AG04450 (cell line): Measurements from ENCODE around the gene CNN3. TPM values are rescaled to one million over a fixed set of nuclear protein-coding genes. Genes with fewer than 3 reads are reported as not detected.

Experiments used
- CTCF ChIA-PET: fragments of 300-600, 350-600 bp; formaldehyde crosslinking; extraction: SDS; loops from one replicate; lab custom pipeline; 2022; ENCODE audit warnings: antibody characterized with exemption, inconsistent platforms; lab: Charles Lee
- POLR2A ChIA-PET: fragments of 350-600 bp; formaldehyde crosslinking; extraction: SDS; loops from one replicate; lab custom pipeline; 2021; ENCODE audit warnings: antibody characterized with exemption, inconsistent platforms; lab: Yijun Ruan, JAX
- DNase-seq: peaks from one replicate; pipeline ENCODE4 v3.0.0-alpha.2; 2011; ENCODE audit warnings: low read depth, low spot score
- H3K27ac ChIP-seq: one replicate; pipeline ENCODE4 v1.5.1; 2012; ENCODE audit warnings: low read depth, low read length, control low read depth
- H3K27me3 ChIP-seq: one replicate; pipeline ENCODE4 v1.6.0; 2012; ENCODE audit warnings: low read length; ENCODE audit not compliant: control insufficient read depth, insufficient read depth
- H3K4me3 ChIP-seq: 2 replicates; pipeline ENCODE4 v1.5.1; 2011; ENCODE audit warnings: mild to moderate bottlenecking, low read depth, low read length, control low read depth
- H3K9me3 ChIP-seq: 2 replicates; pipeline ENCODE4 v1.5.1; 2012; ENCODE audit warnings: low read length; ENCODE audit not compliant: control insufficient read depth, insufficient read depth
- polyA plus RNA-seq: library from polyadenylated mRNA; depleted of rRNA; stranded (reverse); fragments of >200 nt; gene quantifications from 2 replicates; pipeline ENCODE4 v1.2.3, GENCODE V29; 2011
- TF ChIP-seq, protein P1 (sequence below): IDR thresholded peaks from 2 replicates; pipeline ENCODE4 v1.5.1; 2011; ENCODE audit warnings: low read depth, low read length, control low read depth, inconsistent platforms

Gene CNN3
- polyA plus RNA-seq, 1 experiment: 438 TPM

DNA sequence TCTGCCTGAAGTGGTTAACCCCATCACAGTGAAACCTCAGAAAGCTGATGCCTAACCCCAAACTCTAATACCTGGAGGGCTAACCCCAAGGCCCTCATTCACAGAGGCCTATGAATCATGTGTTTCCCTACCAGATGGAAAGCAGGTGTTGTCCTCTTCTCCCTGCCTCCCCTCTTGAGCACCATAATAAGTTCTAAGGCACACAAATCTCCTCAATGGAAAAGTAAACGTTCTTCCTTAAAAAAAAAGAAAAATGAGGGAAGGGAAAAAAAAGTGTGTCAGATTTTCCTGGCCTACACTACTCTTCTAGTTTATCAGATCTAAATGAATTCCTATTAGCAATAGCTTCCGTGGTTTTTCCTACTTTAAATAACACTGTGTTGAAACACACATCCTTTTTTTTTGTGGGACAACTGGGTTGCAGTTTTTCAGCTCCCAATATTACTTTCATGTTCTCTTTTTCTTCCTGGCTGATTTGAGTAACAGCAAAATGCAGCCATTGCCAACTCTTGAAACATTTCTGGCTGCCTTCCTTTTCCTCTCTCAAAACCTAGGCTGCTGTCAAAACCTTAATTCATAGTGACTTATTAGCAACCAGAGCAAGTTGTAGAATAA, 63.5 kb downstream of the CNN3 start:
- POLR2A ChIA-PET: interaction anchor here (1.1 to 3.7 kb wide), 5 partner anchors 9 to 62 kb away, joined by 3 to 18 read pairs (median 5); no protein-coding TSS in a partner anchor
- TF ChIP-seq, protein P1, sequence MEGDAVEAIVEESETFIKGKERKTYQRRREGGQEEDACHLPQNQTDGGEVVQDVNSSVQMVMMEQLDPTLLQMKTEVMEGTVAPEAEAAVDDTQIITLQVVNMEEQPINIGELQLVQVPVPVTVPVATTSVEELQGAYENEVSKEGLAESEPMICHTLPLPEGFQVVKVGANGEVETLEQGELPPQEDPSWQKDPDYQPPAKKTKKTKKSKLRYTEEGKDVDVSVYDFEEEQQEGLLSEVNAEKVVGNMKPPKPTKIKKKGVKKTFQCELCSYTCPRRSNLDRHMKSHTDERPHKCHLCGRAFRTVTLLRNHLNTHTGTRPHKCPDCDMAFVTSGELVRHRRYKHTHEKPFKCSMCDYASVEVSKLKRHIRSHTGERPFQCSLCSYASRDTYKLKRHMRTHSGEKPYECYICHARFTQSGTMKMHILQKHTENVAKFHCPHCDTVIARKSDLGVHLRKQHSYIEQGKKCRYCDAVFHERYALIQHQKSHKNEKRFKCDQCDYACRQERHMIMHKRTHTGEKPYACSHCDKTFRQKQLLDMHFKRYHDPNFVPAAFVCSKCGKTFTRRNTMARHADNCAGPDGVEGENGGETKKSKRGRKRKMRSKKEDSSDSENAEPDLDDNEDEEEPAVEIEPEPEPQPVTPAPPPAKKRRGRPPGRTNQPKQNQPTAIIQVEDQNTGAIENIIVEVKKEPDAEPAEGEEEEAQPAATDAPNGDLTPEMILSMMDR: no peak
- no peak for DNase-seq
- Histone ChIP-seq H3K9me3 (no peaks in the 10 kb centered on the region), H3K4me3 (no peak overlapping the region), H3K27ac (peak overlapping the region; percentile 90), H3K27me3 (no peaks in the 10 kb centered on the region)
- CTCF ChIA-PET: interaction anchor here (1.7 to 5.5 kb wide), 3 partner anchors 9 to 180 kb away, joined by 12 to 45 read pairs (median 13); no protein-coding TSS in a partner anchor

DNA sequence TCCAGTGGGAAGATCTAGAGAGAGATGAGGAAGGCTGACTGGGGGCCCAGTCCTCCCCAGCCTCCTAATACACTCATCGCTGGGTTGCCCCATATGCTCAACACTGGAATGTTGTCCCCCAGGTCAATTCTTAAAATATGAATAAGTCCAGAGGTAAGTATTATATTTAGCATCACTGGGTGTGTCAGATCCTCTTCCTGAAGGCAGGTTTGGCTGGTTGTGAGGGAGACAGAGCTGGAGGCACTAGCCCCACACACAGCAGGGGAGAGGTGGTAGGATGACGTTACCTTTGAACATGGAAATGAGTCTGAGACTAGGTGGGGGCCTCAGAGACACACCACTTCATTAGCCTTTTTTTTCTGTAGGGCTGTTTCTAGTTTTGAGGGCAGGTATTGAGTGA, 64.2 kb downstream of the CNN3 start:
- POLR2A ChIA-PET: interaction anchor here (3.7 kb wide), 1 partner anchor 8 kb away, joined by 18 read pairs; no protein-coding TSS in a partner anchor

DNA sequence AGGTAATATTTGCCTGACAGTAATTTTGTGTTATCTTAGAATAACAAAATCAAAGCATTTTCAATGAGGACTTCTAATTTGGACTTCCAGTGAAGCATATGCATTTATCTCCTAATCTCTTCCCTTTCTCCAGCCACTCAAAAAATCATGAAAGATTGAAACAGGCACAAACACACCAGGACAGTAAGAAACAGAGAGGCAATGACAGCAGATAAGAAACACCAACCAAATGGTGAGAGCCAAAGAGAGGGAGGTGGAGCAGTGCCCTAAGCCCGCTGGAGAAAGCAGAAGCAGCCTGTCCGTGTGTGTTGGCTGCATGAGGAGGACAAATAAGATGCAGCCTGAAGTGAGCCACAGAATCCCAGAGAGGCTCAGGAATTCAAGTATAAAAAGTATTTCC, 67.7 kb downstream of the CNN3 start:
- TF ChIP-seq, protein P1: no peak
- Histone ChIP-seq H3K27ac (no peak overlapping the region), H3K4me3 (no peak overlapping the region), H3K27me3 (no peaks in the 10 kb centered on the region), H3K9me3 (no peaks in the 10 kb centered on the region)
- CTCF ChIA-PET: interaction anchor here (0.5 to 12.1 kb wide), 4 partner anchors 182 to 374 kb away, joined by 3 to 266 read pairs (median 13); no protein-coding TSS in a partner anchor
- no peak for DNase-seq
- POLR2A ChIA-PET: no interaction called here

More for the DNA sequence above, 64.2 kb downstream of the CNN3 start:
- CTCF ChIA-PET: interaction anchor here (1.7 to 5.5 kb wide), 2 partner anchors 8 to 181 kb away, joined by 12 to 45 read pairs; no protein-coding TSS in a partner anchor
- Histone ChIP-seq H3K9me3 (no peaks in the 10 kb centered on the region), H3K27ac (peak overlapping the region; percentile 90), H3K4me3 (no peak overlapping the region), H3K27me3 (no peaks in the 10 kb centered on the region)
- TF ChIP-seq, protein P1: no peak
- no peak for DNase-seq

DNA sequence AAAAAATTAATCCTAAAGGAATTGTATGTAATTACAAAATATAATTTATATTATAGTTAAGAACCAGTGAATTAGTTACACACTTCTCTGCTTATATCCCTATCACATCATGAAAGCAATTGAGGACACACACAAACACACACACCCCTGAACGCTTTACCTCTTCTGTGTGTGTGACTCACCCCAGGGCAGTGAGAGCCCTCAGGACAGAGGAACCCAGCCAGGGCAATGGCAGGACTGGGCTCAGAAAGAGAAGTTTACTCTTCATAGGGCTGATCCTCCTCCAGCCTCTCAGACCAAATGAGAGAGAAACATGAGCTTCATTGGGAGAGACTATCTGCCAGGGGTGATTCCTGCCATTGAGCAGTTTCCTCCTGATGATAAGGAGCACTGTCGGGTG, 68.6 kb downstream of the CNN3 start:
- DNase-seq: no peak
- no peaks in the 10 kb centered on the region for H3K27me3 ChIP-seq
- no peaks in the 10 kb centered on the region for H3K9me3 ChIP-seq
- ChIA-PET POLR2A (no interaction called here), CTCF (interaction anchor here (9.0 to 12.1 kb wide), 2 partner anchors 183 to 186 kb away, joined by 192 to 266 read pairs; no protein-coding TSS in a partner anchor)
- no peak overlapping the region for H3K27ac ChIP-seq
- H3K4me3 ChIP-seq: no peak overlapping the region
- TF ChIP-seq, protein P1: no peak

DNA sequence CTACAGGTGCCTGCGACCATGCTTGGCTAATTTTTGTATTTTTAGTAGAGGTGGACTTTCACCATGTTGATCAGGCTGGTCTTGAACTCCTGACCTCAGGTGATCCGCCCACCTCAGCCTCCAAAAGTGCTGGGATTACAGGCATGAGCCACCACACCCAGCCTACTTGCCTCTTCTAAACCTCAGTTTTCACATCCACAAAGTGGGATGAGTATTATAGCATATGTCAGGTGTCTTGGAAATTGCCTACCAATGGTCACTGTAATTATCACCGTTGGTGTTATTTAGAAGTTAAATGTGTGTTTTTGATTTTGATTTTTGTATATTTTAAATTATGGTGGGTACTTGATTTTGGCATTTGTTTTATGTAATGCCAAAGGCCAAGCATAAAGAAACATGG, 70.0 kb downstream of the CNN3 start:
- TF ChIP-seq, protein P1: no peak
- CTCF ChIA-PET: interaction anchor here (1.4 to 12.1 kb wide), 3 partner anchors 184 to 377 kb away, joined by 4 to 266 read pairs (median 192); partner anchors contain the start of gene RWDD3
- POLR2A ChIA-PET: interaction anchor here (0.7 kb wide), 1 partner anchor 50 kb away, joined by 4 read pairs; no protein-coding TSS in a partner anchor
- Histone ChIP-seq H3K4me3 (no peak overlapping the region), H3K9me3 (no peaks in the 10 kb centered on the region), H3K27me3 (no peaks in the 10 kb centered on the region), H3K27ac (no peak overlapping the region)
- no peak for DNase-seq
